Lower lobe of right lung (tissue), 2 donors: ENCODE measurements around the gene NTM. TPM values are rescaled to one million over a fixed set of nuclear protein-coding genes. Genes with fewer than 3 reads are reported as not detected.

Source experiments
- ATAC-seq, 2 donors: fragments of 200-7000 bp; cut with Tn5 transposase; one replicate each; pipeline ENCODE4 v1.9.1; 2020 to 2022; ENCODE audit warnings: mild to moderate bottlenecking in 2 of 2, moderate library complexity in 2 of 2
- DNase-seq: peaks from one replicate; pipeline ENCODE4 v3.0.0-alpha.2; 2020
- H3K27ac ChIP-seq: fragments of 200-600 bp; one replicate; pipeline ENCODE4 v1.8.0; 2022
- H3K27me3 ChIP-seq: fragments of 200-600 bp; one replicate; pipeline ENCODE4 v1.8.0; 2022; ENCODE audit warnings: low read depth
- H3K36me3 ChIP-seq: fragments of 200-600 bp; one replicate; pipeline ENCODE4 v1.8.0; 2022; ENCODE audit warnings: mild to moderate bottlenecking
- H3K4me1 ChIP-seq: fragments of 200-600 bp; one replicate; pipeline ENCODE4 v1.8.0; 2022
- H3K4me3 ChIP-seq: fragments of 200-600 bp; one replicate; pipeline ENCODE4 v1.8.0; 2022; ENCODE audit warnings: mild to moderate bottlenecking
- H3K9me3 ChIP-seq: fragments of 200-600 bp; one replicate; pipeline ENCODE4 v1.8.0; 2022
- intact Hi-C: fragments of 100-400 bp; cut with DNase I; formaldehyde crosslinking; loops from one replicate; pipeline ENCODE4 v1.11.0; 2022
- total RNA-seq: library from RNA; stranded (reverse); fragmentation: NEBNext Ultra II Directional; extraction: Animal tissue kit (Norgen Biotek cat#: 25700); gene quantifications from one replicate; pipeline ENCODE4 v1.2.1, GENCODE V29; 2021
- TF ChIP-seq, protein P1 (sequence below): fragments of 200-600 bp; IDR thresholded peaks from one replicate; pipeline ENCODE4 v1.8.0; 2022; ENCODE audit warnings: antibody characterized with exemption, mild to moderate bottlenecking
- donor health status: DM: no; HTN: yes; CAD: no; lungs with severe emphysema.

The NTM gene
- total RNA-seq, 1 donor from 2014 or later, result 2.3 TPM

- intact Hi-C loops, result no loop called here
- no peak overlapping the region for H3K4me3 ChIP-seq
- no peaks in the 10 kb centered on the region for H3K36me3 ChIP-seq
- no peaks in the 10 kb centered on the region for H3K4me1 ChIP-seq
- H3K27ac ChIP-seq, result no peak overlapping the region
- H3K9me3 ChIP-seq, result no peaks in the 10 kb centered on the region
- no peaks in the 10 kb centered on the region for H3K27me3 ChIP-seq
- TF ChIP-seq, protein P1, sequence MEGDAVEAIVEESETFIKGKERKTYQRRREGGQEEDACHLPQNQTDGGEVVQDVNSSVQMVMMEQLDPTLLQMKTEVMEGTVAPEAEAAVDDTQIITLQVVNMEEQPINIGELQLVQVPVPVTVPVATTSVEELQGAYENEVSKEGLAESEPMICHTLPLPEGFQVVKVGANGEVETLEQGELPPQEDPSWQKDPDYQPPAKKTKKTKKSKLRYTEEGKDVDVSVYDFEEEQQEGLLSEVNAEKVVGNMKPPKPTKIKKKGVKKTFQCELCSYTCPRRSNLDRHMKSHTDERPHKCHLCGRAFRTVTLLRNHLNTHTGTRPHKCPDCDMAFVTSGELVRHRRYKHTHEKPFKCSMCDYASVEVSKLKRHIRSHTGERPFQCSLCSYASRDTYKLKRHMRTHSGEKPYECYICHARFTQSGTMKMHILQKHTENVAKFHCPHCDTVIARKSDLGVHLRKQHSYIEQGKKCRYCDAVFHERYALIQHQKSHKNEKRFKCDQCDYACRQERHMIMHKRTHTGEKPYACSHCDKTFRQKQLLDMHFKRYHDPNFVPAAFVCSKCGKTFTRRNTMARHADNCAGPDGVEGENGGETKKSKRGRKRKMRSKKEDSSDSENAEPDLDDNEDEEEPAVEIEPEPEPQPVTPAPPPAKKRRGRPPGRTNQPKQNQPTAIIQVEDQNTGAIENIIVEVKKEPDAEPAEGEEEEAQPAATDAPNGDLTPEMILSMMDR, result no peak
- no peak for ATAC-seq
- DNase-seq, result no peak
Observed at GRCh38 chr11:131894615-131895544, 524.5 kb downstream of the NTM start.

GRCh38 chr11:131895865-131896264 lies 525.5 kb downstream of the NTM start:
- DNase-seq, result no peak
- no peaks in the 10 kb centered on the region for H3K9me3 ChIP-seq
- no peak for ATAC-seq
- no peak overlapping the region for H3K27ac ChIP-seq
- TF ChIP-seq, protein P1, result no peak
- intact Hi-C loops, result no loop called here
- H3K27me3 ChIP-seq, result no peaks in the 10 kb centered on the region
- H3K4me1 ChIP-seq, result no peaks in the 10 kb centered on the region
- H3K36me3 ChIP-seq, result no peaks in the 10 kb centered on the region
- no peak overlapping the region for H3K4me3 ChIP-seq

DNA sequence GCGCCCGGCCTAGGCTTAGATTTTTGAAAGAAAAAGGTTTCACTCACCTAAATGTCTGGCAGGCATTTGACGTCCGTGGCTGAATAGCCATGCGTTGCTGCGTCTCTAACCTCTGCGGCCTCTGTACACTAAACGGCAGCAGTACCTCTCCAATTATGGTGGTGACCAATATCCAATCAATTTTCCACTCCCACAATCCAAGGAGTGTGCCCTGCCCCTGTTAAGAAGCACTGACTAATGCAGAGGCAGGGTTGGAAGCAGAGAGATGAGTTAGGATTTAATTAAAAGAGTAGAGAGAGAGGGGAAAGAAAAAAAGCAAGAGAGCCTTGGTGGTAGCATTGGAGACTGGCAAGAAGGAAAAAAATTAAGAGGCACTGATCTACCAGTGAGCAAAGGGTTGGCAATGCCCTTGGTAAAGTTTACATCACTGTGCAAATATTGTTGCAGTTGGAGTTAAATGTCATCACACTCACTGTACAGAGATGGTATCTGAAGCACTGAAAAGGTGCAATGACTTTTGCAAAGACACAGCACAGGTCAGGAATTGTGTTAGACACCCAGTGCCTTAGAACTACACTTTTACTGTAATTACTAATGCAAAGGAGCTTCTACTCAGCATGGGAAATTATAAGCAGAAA lies 526.7 kb downstream of the NTM start:
- intact Hi-C loops, result no loop called here
- TF ChIP-seq, protein P1, result no peak
- Histone ChIP-seq H3K27me3 (no peaks in the 10 kb centered on the region), H3K27ac (no peak overlapping the region), H3K4me3 (no peak overlapping the region), H3K36me3 (no peaks in the 10 kb centered on the region), H3K9me3 (no peaks in the 10 kb centered on the region), H3K4me1 (no peaks in the 10 kb centered on the region)
- DNase-seq (no peak), ATAC-seq (no peak)

- no peaks in the 10 kb centered on the region for H3K36me3 ChIP-seq
- ATAC-seq (no peak), DNase-seq (no peak)
- intact Hi-C loops, result no loop called here
- TF ChIP-seq, protein P1, result no peak
- H3K4me1 ChIP-seq, result no peaks in the 10 kb centered on the region
- H3K4me3 ChIP-seq, result no peak overlapping the region
- no peak overlapping the region for H3K27ac ChIP-seq
- no peaks in the 10 kb centered on the region for H3K9me3 ChIP-seq
- no peaks in the 10 kb centered on the region for H3K27me3 ChIP-seq
Observed at GRCh38 chr11:131897956-131898355, 527.5 kb downstream of the NTM start.

DNA sequence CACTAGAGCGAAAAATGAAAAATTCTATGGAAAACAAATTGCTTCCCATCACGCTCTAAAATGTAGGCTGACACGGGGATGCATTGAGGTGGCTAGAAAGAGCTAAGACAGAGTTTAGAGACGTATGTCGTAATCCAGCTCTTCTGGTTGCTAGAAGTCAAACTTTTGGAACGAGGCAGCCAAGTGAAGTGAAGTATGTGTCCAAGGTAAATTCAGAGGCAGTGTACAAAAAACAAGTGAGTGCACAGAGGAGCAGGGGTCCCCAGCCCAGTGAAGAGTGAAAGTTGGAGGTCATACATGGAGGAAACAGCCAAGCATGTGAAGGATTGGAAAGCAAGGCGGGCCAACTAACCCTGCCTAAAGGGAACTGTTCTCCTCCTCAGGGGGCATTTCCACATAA lies 528.5 kb downstream of the NTM start:
- ATAC-seq (no peak), DNase-seq (no peak)
- Histone ChIP-seq H3K4me3 (no peak overlapping the region), H3K9me3 (no peaks in the 10 kb centered on the region), H3K36me3 (no peaks in the 10 kb centered on the region), H3K27me3 (no peaks in the 10 kb centered on the region), H3K27ac (no peak overlapping the region), H3K4me1 (no peaks in the 10 kb centered on the region)
- intact Hi-C loops, result no loop called here
- TF ChIP-seq, protein P1, result no peak
